Peyer's patch (tissue), 4 donors: ENCODE measurements around the gene RSRC1. TPM values are rescaled to one million over a fixed set of nuclear protein-coding genes. Genes with fewer than 3 reads are reported as not detected.

Source experiments
- DNase-seq, 3 donors: peaks; one replicate each; pipeline ENCODE4 v3.0.0-alpha.2; 2017 to 2019
- H3K27ac ChIP-seq, 4 donors: fragments of 200-600 bp; sonication (generic); one replicate each; pipeline ENCODE4 v1.5.1; 2016 to 2019
- H3K27me3 ChIP-seq, 2 donors: fragments of 200-600 bp; sonication (generic); one replicate each; pipeline ENCODE4 v1.5.1; 2019
- H3K36me3 ChIP-seq, 3 donors: fragments of 200-600 bp; sonication (generic); one replicate each; pipeline ENCODE4 v1.5.1; 2016 to 2019
- H3K4me1 ChIP-seq, 4 donors: fragments of 200-600 bp; sonication (generic); one replicate each; pipeline ENCODE4 v1.5.1; 2016 to 2019
- H3K4me3 ChIP-seq, 4 donors: fragments of 200-600 bp; sonication (generic); 1 replicate in 3 of 4; 2 replicates in 1 of 4; pipeline ENCODE4 v1.5.1; 2016 to 2019; ENCODE audit warnings: mild to moderate bottlenecking in 1 of 4
- H3K9me3 ChIP-seq, 4 donors: fragments of 200-600 bp; sonication (generic); one replicate each; pipeline ENCODE4 v1.5.1; 2016 to 2019; ENCODE audit warnings: mild to moderate bottlenecking in 1 of 4
- CTCF ChIP-seq, 6 experiments: fragments of 450-650 bp in 4 of 6; fragments of 200-600 bp in 2 of 6; sonication (generic) in 1 of 6; IDR thresholded peaks; one replicate each; pipeline ENCODE4 v1.5.1; 2017 to 2019; ENCODE audit warnings: antibody characterized with exemption in 6 of 6, mild to moderate bottlenecking in 3 of 6, moderate library complexity in 1 of 6
- POLR2A ChIP-seq, 2 donors: fragments of 450-650 bp; IDR thresholded peaks; one replicate each; pipeline ENCODE4 v1.5.1; 2017; ENCODE audit warnings: antibody characterized with exemption in 2 of 2, mild to moderate bottlenecking in 2 of 2, moderate library complexity in 2 of 2
- total RNA-seq, 4 donors: library from RNA; depleted of rRNA; stranded (reverse); fragments of >200 nt; gene quantifications; one replicate each; pipeline ENCODE4 v1.1.0, GENCODE V29; 2016

RSRC1 gene
- total RNA-seq, 4 donors from 2014 or later: 12.4 to 152 (median 29.4) TPM

- H3K9me3 ChIP-seq: no peaks in the 10 kb centered on the region
- no peak for TF ChIP-seq CTCF (IDR thresholded peaks at IDR 0.05)
- H3K27me3 ChIP-seq: no peaks in the 10 kb centered on the region
- H3K4me1 ChIP-seq: no peaks in the 10 kb centered on the region
- no peak overlapping the region for H3K27ac ChIP-seq
- no peak for DNase-seq
- H3K4me3 ChIP-seq: no peak overlapping the region
- H3K36me3 ChIP-seq: no peaks in the 10 kb centered on the region
These were observed 343.1 kb downstream of the RSRC1 start for GRCh38 chr3:158453004-158453403.

GRCh38 chr3:158453865-158454264 is 344.0 kb downstream of the RSRC1 start:
- no peak overlapping the region for H3K4me3 ChIP-seq
- no peaks in the 10 kb centered on the region for H3K36me3 ChIP-seq
- no peaks in the 10 kb centered on the region for H3K9me3 ChIP-seq
- no peak overlapping the region for H3K27ac ChIP-seq
- TF ChIP-seq POLR2A (IDR thresholded peaks at IDR 0.05) (no peak), CTCF (IDR thresholded peaks at IDR 0.05) (no peak)
- no peaks in the 10 kb centered on the region for H3K27me3 ChIP-seq
- H3K4me1 ChIP-seq: no peaks in the 10 kb centered on the region
- no peak for DNase-seq

GRCh38 chr3:158455406-158455805 is 345.5 kb downstream of the RSRC1 start:
- H3K36me3 ChIP-seq: no peaks in the 10 kb centered on the region
- TF ChIP-seq POLR2A (IDR thresholded peaks at IDR 0.05) (no peak), CTCF (IDR thresholded peaks at IDR 0.05) (no peak)
- H3K9me3 ChIP-seq: no peaks in the 10 kb centered on the region
- H3K4me3 ChIP-seq: no peak overlapping the region
- H3K4me1 ChIP-seq: no peaks in the 10 kb centered on the region
- DNase-seq: no peak
- no peak overlapping the region for H3K27ac ChIP-seq
- no peaks in the 10 kb centered on the region for H3K27me3 ChIP-seq

GRCh38 chr3:158456114-158456513 is 346.2 kb downstream of the RSRC1 start:
- TF ChIP-seq POLR2A (IDR thresholded peaks at IDR 0.05) (no peak), CTCF (IDR thresholded peaks at IDR 0.05) (no peak)
- Histone ChIP-seq H3K27ac (no peak overlapping the region), H3K36me3 (no peaks in the 10 kb centered on the region), H3K9me3 (no peaks in the 10 kb centered on the region), H3K27me3 (no peaks in the 10 kb centered on the region), H3K4me3 (no peak overlapping the region), H3K4me1 (no peaks in the 10 kb centered on the region)
- DNase-seq: no peak

- no peaks in the 10 kb centered on the region for H3K36me3 ChIP-seq
- no peaks in the 10 kb centered on the region for H3K9me3 ChIP-seq
- DNase-seq: no peak
- TF ChIP-seq CTCF (IDR thresholded peaks at IDR 0.05) (no peak), POLR2A (IDR thresholded peaks at IDR 0.05) (no peak)
- H3K27me3 ChIP-seq: no peaks in the 10 kb centered on the region
- no peak overlapping the region for H3K27ac ChIP-seq
- H3K4me3 ChIP-seq: no peak overlapping the region
- no peaks in the 10 kb centered on the region for H3K4me1 ChIP-seq
These were observed 348.6 kb downstream of the RSRC1 start for GRCh38 chr3:158458464-158458863.

GRCh38 chr3:158460926-158461325 is 351.0 kb downstream of the RSRC1 start:
- no peak for DNase-seq
- Histone ChIP-seq H3K36me3 (no peaks in the 10 kb centered on the region), H3K4me3 (no peak overlapping the region), H3K27me3 (no peaks in the 10 kb centered on the region), H3K27ac (no peak overlapping the region), H3K4me1 (no peaks in the 10 kb centered on the region), H3K9me3 (no peaks in the 10 kb centered on the region)
- TF ChIP-seq CTCF (IDR thresholded peaks at IDR 0.05) (no peak), POLR2A (IDR thresholded peaks at IDR 0.05) (no peak)
